Measurements from ENCODE around the gene EIF2AK3.
"Not testable (repeated sequence)": the region's sequence is repeated elsewhere in the genome, so short reads cannot be mapped to it uniquely, and the experiment has no call there.

The EIF2AK3 gene

DNA sequence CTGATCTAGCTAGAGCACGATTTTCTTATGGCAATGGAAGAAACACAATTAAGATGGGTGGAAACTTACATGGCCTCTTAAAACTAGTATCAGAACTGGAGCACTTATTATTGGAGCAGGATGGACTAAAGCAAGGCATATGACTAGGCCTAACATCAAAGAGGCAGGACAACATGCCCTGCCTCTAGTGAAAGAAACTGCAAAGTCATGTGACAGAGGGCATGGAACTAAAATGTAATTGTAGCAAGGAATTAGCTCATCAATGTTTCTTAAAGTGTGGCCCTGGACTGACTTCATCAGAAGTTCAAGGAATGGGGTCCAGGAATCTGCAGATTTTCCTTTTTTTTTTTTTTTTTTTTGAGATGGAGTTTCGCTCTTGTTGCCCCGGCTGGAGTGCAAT lies 5.3 kb upstream of the EIF2AK3 start:
- no peak for FAIRE-seq

GRCh38 chr2:88628571-88628939 lies 1.3 kb upstream of the EIF2AK3 start:
- no peak for FAIRE-seq

DNA sequence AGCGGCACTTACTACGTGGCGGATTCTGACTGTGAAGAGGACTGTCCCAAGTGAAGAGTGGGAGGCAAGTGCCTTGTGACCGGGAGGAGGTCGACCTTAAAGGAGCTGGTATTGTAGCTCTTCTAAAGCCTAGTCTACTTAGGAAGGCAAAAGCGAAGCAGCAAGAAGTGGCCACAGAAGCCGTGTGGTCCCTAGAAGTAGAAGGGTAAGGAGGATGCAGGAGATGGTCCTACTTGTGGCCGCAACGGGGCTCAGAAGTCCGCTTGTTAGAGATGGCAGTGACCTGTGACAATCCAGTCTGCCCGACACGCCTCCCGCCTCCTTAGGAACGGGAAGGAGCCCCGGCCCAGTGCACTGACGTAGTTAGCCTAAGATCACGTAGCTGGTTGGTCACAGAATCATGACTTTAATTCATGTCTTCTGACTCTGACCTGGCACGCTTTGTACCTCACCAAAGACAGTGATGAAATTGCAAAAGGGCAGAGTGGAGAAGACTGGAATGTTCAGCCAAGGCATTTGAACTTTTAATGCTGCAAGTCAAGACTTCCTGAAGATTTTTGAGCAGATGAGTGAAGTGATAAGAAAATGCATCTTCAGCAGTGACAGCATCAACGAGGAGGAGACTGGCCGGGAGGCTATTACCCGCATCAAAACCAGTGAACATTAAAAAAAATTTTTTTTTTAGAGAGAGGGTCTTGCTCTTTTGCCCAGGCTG lies 749 bp upstream of the EIF2AK3 start:
- no peak for FAIRE-seq

DNA sequence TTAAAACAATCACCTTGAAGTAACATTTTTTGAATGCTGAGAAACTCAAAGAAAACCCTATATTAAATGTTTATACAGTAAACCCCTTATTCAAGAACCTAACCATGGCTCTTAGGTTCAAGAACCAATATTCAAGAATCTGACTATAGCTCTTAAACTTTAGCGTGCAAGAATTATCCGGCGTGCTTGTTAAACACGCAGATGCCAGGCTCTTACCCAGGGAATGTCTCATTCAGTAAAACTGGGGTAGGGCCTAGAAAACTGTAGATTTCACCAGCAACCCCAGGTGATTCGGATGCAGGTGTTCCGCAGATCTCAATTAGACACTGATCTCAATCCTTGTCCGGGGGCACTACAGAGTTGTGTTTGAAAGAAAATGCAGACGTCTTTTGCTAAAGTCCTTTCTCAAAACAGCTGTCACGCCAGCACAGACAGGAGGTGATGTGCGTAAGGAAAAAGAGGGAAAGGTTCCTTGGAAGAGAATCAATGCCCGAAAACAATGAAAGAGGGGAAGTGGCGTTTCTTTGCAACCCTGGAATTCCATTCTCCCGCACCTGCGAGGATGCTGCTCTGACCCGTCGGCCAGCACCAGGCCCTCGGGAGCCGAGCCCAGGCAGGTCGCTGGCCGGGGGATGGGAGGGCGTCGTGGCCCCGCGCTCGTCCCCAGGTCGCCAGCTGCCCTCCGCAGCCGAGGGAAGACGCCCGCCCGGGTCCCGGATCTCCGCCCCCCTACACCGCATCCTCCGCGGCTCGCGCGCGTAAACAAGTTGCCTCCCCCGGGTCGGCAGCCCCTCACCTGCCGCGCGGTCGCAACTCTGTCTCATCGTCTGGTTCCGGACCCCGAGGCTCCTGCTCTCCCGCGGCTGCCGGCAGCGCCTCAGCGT lies 851 bp downstream of the EIF2AK3 start:
- FAIRE-seq = no peak

DNA sequence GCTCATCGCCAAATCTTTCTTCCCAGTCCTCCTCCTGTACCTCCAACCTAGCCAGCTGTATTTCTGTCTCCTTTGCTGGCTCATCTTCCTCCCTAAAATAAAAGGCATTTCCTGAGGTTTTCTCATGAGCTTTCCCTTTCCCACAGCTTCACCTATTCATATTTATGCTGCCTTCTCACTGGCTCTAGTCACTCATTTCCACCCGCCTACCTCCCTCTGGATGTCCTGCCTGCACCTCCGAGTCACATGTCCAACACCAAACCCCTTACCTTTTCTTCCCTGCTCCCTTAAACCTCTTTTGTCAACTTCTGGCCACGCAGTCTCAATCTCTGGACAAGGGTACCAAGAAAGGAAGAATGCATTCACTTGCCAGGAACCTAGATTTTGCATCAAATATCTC lies 2.8 kb downstream of the EIF2AK3 start:
- no peak for FAIRE-seq

GRCh38 chr2:88623831-88624465 lies 3.3 kb downstream of the EIF2AK3 start:
- not testable (repeated sequence) for FAIRE-seq

DNA sequence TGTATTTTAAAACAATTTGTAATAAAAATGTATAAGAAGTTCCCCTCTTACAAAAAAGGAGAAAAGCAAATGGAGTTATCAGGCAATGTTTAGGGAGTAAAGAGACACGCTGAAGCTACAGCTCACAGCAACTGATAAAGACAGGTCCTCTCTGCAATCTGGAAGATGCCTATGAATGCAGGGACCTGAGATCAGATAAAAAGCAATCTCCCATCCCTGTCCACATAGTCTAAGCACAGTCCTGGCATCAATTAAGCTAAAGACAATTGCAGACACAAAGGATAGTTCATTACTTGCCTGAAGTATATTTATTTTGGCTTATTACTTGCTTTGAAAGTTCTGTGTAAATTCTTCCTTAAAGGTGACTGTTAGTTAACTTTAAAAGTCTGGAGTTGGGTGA lies 5.0 kb downstream of the EIF2AK3 start:
- no peak for FAIRE-seq

GRCh38 chr2:88621432-88621831 lies 5.8 kb downstream of the EIF2AK3 start:
- no peak for FAIRE-seq

DNA sequence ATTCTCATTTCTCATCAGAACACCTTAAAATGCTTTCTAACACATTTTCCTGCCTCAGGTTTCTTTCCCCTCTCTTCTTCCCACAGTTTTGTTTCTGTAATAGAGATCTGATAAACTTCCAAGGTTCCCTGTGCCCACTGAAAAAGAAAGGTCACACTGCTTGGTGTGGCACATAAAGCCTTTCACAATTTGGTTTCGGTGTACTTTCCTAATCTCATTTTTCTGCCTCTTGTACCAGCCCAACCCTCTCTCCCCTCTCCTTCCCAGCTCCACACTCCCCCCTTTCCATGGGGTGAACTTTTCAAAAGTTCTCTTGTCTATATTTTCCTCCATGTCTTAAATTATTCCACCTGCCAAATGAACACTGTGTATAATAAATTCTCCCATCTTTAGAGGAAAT lies 7.2 kb downstream of the EIF2AK3 start:
- no peak for FAIRE-seq

- FAIRE-seq = no peak
Measured at GRCh38 chr2:88615822-88616221, 11.4 kb downstream of the EIF2AK3 start.

- no peak for FAIRE-seq
Measured at GRCh38 chr2:88614497-88615157, 12.6 kb downstream of the EIF2AK3 start.

DNA sequence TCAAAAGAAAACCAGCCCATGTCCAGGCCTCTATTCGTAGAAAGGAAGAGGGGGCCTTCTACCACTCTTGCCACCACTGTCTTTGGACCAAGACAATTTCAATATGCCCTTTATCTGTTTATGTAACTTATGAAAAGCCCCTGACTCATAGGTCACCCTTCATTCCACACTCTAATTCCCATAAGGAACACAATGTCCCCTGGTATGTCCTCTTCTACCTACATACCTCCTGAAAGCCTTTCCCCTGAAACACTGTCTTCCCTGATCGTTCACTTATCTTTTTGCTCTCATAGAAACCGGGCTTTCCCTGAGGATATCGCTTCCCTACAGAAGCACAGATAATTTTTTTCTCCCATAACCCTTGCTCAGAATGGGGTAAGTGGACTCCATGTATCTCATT lies 13.3 kb downstream of the EIF2AK3 start:
- no peak for FAIRE-seq

DNA sequence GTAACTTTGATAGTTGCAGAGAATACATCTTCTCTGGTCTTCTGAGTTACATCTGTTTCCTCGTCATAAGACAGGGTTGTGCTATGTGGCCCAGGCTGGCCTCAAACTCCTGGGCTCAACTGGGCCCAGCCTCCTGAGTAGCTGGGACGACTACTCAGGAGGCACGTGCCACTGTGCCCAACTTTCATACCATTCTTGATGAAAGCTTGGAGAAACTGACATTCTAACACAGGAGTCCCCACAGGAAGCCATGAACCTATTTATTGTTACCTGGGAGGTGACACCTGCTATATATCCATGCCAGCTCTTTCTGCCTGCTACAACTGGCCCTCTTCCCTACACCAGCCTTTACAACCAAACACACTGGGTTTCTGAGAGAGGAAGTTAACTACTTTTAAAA lies 19.1 kb downstream of the EIF2AK3 start:
- no peak for FAIRE-seq

GRCh38 chr2:88607416-88607815 lies 19.8 kb downstream of the EIF2AK3 start:
- peak; percentile 55 for FAIRE-seq

DNA sequence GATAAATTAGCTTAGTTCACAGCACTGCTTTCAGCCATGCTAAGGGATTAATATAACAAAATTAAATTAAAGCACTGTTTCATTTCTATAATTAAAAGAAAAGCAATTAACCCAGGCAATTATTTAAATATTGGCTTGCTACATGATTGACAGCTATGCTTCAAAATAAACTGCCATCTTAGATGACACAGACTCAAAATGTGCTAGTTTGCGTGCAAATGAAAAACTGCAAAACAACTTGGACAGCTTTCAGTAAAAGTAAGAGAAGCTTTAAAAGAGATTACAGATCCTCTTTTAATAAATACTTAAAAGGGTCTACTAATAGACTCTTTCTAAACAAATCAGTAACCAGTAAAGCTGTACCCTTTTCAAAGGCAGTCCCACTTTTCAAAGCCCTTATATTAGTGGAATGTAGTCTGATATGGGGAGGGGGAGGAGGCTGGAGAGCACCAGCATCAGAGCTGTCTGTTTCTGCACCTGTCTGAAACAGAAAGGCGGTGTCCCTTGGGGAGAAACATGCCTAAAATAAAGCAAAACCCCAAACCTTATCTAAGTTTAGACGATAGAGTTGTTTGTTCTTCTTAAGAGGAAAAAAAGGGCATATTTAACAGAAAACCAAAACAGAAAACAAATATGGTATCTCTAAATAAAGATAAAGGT lies 20.8 kb downstream of the EIF2AK3 start:
- FAIRE-seq = no peak

GRCh38 chr2:88603146-88603545 lies 24.1 kb downstream of the EIF2AK3 start:
- FAIRE-seq = no peak

- no peak for FAIRE-seq
Measured at GRCh38 chr2:88602022-88602421, 25.2 kb downstream of the EIF2AK3 start.

DNA sequence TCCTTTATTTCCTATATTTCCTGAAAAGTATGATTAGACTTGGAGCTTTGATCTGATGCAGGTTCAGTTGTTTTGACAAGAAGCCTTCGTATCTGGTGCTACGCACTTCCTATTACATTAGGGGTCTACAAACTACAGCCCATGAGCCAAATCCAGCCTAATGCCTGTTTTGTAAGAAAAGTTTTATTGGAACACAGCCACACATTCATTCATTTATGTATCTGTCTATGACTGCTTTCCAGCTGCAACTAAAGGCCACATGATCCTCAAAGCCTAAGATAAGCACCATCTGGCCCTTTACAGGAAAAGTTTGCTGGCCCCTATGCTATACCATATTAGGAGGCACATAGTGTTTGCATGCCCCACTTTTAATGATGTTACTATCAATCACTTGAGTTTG lies 26.0 kb downstream of the EIF2AK3 start:
- FAIRE-seq = no peak

DNA sequence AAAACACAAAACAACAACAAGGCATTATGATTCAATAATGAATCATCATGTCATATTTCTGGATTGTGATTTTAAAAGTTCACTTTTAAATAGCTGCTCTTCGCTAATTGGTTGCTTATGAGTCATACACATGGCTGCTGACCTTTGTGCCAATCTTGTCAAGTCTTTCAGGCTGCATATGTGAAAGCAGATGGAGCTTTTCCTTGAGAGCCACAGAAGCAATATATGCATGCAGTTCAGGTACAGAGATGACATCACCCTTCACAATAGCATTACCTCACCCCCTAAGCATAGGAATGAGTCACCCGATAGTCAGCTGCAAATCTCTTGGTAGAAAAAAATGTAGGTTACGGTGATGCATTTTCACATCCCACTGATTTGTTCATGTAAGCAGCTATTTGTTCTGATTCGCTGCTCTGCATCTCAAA lies 27.2 kb downstream of the EIF2AK3 start:
- FAIRE-seq = peak; percentile 99

DNA sequence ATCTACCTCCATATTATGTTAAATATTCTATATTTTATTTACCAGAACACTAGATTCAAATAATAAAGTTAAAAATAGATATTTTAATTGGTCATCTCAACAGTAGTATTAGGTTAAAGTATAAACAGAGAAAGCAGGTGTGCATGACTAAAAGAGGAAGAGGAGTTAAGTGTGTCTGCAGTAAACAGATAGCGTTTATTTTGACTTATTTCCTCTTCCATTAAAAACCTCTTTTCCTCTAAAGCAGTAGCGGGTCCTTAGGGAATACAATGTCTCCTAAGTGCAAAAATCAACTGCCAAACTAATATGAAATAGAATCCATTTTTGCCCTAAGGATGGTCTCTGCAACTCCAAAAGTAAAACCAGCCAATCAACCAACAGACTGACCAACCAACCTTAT lies 27.7 kb downstream of the EIF2AK3 start:
- FAIRE-seq = peak; percentile 24

DNA sequence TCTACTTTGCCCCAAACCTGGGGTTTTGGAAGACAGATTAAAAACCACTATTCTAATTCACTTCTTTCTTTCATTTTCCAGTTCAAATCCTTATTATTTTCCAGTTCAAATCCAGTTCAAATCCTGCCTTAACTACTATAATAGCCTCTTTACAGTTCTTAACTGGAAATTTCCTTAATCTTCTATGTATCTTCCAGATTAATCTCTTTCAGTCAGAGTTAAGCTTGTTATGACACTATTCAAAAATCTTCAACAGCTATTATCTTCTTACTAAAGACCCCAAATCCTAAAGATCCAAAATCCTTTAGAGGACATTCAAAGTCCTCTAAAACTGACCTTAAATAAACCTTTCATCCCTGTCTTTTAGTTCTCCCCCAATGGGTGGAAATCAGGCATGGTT lies 30.1 kb downstream of the EIF2AK3 start:
- FAIRE-seq = no peak

DNA sequence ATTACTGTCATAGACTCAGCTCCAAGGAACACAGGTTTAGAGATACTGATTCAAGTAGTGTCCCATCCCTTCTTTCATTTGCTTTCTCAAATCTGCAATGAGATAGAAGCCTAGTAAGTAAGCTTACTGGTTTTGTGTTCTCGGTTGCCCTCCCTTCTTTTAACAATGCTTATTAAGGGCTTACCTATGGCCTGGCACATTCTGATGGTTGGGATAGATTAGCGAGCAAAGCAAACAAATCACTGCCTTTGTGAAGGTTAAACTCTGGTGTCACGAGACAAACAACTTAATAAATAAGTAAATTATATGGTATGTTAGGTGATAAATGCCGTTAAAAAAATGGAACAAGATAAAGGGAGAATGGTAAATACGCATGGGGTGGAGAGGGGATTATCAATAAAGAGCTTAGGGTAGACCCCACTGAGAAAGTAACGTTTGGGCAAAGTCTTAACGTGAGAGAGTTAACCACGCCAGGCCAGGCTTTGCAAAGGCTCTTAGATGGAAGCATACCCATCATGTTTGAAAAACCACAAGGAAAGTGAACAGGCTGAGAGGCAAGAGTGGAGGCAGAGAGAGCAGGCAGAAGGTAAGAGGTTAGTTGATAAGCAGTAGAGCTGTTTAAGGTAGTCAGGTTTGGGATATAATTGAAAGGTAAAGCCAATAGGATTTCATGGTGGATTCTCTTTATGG lies 31.0 kb downstream of the EIF2AK3 start:
- no peak for FAIRE-seq
